Endothelial cell of umbilical vein (primary cell): ENCODE results near the gene HOXA10. TPM values are rescaled to one million over a fixed set of nuclear protein-coding genes. Genes with fewer than 3 reads are reported as not detected.
A peak's percentile ranks its signal among the peaks of the same experiment; 100 is the strongest.

ENCODE experiments used
- BruUV-seq: library from RNA; stranded (reverse); fragments of 400-500 nt; replicated peaks from 2 replicates; lab custom pipeline; 2021; lab: Mats Ljungman, UMichigan
- CTCF ChIA-PET: fragments of 300-600, 350-600 bp; sonication (Branson Sonifier 250); formaldehyde crosslinking; loops from one replicate; lab custom pipeline; 2021; ENCODE audit warnings: antibody characterized with exemption, inconsistent platforms; lab: Charles Lee
- POLR2A ChIA-PET: fragments of 300-600, 350-600 bp; sonication (Branson Sonifier 250); formaldehyde crosslinking; loops from one replicate; lab custom pipeline; 2021; ENCODE audit warnings: antibody characterized with exemption, inconsistent platforms; lab: Charles Lee
- DNase-seq: peaks from one replicate; pipeline ENCODE4 v3.0.0-alpha.2; 2011; ENCODE audit warnings: low read depth, low spot score
- FAIRE-seq: peaks from 2 replicates; lab custom pipeline; 2011; peaks lifted over from hg19 to GRCh38; lab: Jason Lieb, UNC
- H2AFZ ChIP-seq: 2 replicates; pipeline ENCODE4 v1.6.0; 2012; ENCODE audit warnings: low read depth, low read length, control low read depth, inconsistent platforms
- H3K27ac ChIP-seq: 2 replicates; pipeline ENCODE4 v1.5.1; 2011; ENCODE audit warnings: low read depth, mild to moderate bottlenecking, control low read depth, low read length, moderate library complexity; ENCODE audit not compliant: insufficient read depth
- H3K27me3 ChIP-seq, 2 experiments: 2 replicates each; pipeline versions ENCODE4 v1.6.0 to v1.6.1; 2011; ENCODE audit warnings: low read length in 2 of 2, mixed read lengths in 1 of 2; ENCODE audit not compliant: control insufficient read depth in 2 of 2, insufficient read depth in 2 of 2
- H3K36me3 ChIP-seq, 2 experiments: 2 replicates in 1 of 2; 3 replicates in 1 of 2; pipeline ENCODE4 v1.5.1; 2011; ENCODE audit warnings: low read length in 2 of 2, mild to moderate bottlenecking in 1 of 2, moderate library complexity in 1 of 2; ENCODE audit not compliant: control insufficient read depth in 2 of 2, insufficient read depth in 2 of 2; ENCODE audit errors: extremely low read depth in 1 of 2
- H3K4me1 ChIP-seq: 3 replicates; pipeline ENCODE4 v1.5.1; 2011; ENCODE audit warnings: mild to moderate bottlenecking, low read length; ENCODE audit not compliant: control insufficient read depth, insufficient read depth; ENCODE audit errors: extremely low read depth
- H3K4me2 ChIP-seq: 2 replicates; pipeline ENCODE4 v1.6.1; 2011; ENCODE audit warnings: low read length, control low read depth, mixed read lengths; ENCODE audit not compliant: insufficient read depth
- H3K4me3 ChIP-seq, 3 experiments: fragments of 200-600 bp in 1 of 3; sonication (generic), shearing (Covaris generic) in 1 of 3; replicated peaks in 1 of 3; 2 replicates each; pipeline ENCODE4 v1.5.1; 2011 to 2016; ENCODE audit warnings: control low read depth in 3 of 3, low read length in 3 of 3, mild to moderate bottlenecking in 2 of 3, inconsistent platforms in 1 of 3, low read depth in 1 of 3, moderate library complexity in 1 of 3; ENCODE audit not compliant: insufficient read depth in 1 of 3
- H3K79me2 ChIP-seq: 2 replicates; pipeline ENCODE4 v1.6.0; 2012; ENCODE audit warnings: low read length, inconsistent platforms; ENCODE audit not compliant: control insufficient read depth, insufficient read depth
- H3K9ac ChIP-seq: replicated peaks from 2 replicates; pipeline ENCODE3; 2011; ENCODE audit warnings: low read length, control low read depth; ENCODE audit not compliant: insufficient read depth; ENCODE audit errors: extremely low read depth
- H3K9me1 ChIP-seq: replicated peaks from 3 replicates; pipeline ENCODE4 v1.6.0; 2011; ENCODE audit warnings: mild to moderate bottlenecking, low read length; ENCODE audit not compliant: control insufficient read depth, insufficient read depth; ENCODE audit errors: extremely low read depth
- H3K9me3 ChIP-seq: replicated peaks from 2 replicates; pipeline ENCODE4 v1.5.1; 2012; ENCODE audit warnings: low read length, inconsistent platforms; ENCODE audit not compliant: control insufficient read depth, insufficient read depth
- H4K20me1 ChIP-seq: replicated peaks from 2 replicates; pipeline ENCODE3; 2011; ENCODE audit warnings: mild to moderate bottlenecking, low read length; ENCODE audit not compliant: control insufficient read depth, insufficient read depth; ENCODE audit errors: extremely low read depth
- CTCF ChIP-seq, 2 donors: IDR thresholded peaks; 1 replicate in 1 of 2; 2 replicates in 1 of 2; pipeline ENCODE4 v1.5.1; 2011; ENCODE audit warnings: low read length in 2 of 2, mild to moderate bottlenecking in 2 of 2, moderate library complexity in 2 of 2, control low read depth in 1 of 2, inconsistent platforms in 1 of 2, low read depth in 1 of 2; ENCODE audit not compliant: insufficient read depth in 1 of 2; ENCODE audit errors: extremely low read depth in 1 of 2
- EZH2 ChIP-seq: IDR thresholded peaks from 2 replicates; pipeline ENCODE4 v1.6.1; 2012; ENCODE audit warnings: borderline replicate concordance, low read depth, mild to moderate bottlenecking, moderate library complexity, low read length, inconsistent platforms; ENCODE audit not compliant: severe bottlenecking
- dilution Hi-C: fragments of 300-500 bp; cut with MboI; formaldehyde crosslinking; loops from one replicate; pipeline ENCODE4 v1.15.0; 2019; ENCODE audit warnings: low sequenced_read_pairs; ENCODE audit not compliant: extremely low pct_ligation_motif_present
- intact Hi-C: fragments of 100-400 bp; cut with micrococcal nuclease; formaldehyde crosslinking; loops from one replicate; pipeline ENCODE4 v1.10.0; 2022
- polyA plus RNA-seq, 4 experiments: library from polyadenylated mRNA; depleted of rRNA in 3 of 4; stranded (reverse) in 3 of 4; unstranded in 1 of 4; fragments of >200 nt; gene quantifications; 2 replicates each; pipeline versions ENCODE4 v1.2.1 to v1.2.3, GENCODE V29; 2011 to 2012; ENCODE audit warnings: missing spikeins in 1 of 4
- total RNA-seq: library from RNA; stranded (reverse); gene quantifications from 2 replicates; pipeline ENCODE4 v1.2.3, GENCODE V29; 2021

Gene HOXA10
- total and polyA plus RNA-seq, 2 donors (not counting 3 experiments of a cell fraction or from before 2014, with no cell fraction given) = 24.4 to 30.3 TPM

GRCh38 chr7:27182285-27182841 is 8.2 kb upstream of the HOXA10 start:
- peaks cover 89% of the 10 kb centered on the region for H3K79me2 ChIP-seq

More at GRCh38 chr7:27182285-27182841, 8.2 kb upstream of the HOXA10 start:
- peak in 1 of 2 donors; percentile 30 for TF ChIP-seq CTCF (IDR thresholded peaks at IDR 0.05; ENCODE audit: extremely low read depth in 1 of 2, insufficient read depth in 1 of 2, low read depth in 1 of 2, low read length in 2 of 2)
- TF ChIP-seq EZH2 = no peak
- FAIRE-seq (no peak), DNase-seq (no peak)
- Histone ChIP-seq H4K20me1 (no peaks in the 10 kb centered on the region), H3K4me1 (peaks cover 62% of the 10 kb centered on the region), H3K4me2 (peak overlapping the region; percentile 82), H2AFZ (no peak overlapping the region), H3K4me3 (peak overlapping the region; percentile 82 to 91 (median 84)), H3K36me3 (no peaks in the 10 kb centered on the region), H3K9me1 (no peaks in the 10 kb centered on the region), H3K27ac (no peak overlapping the region), H3K27me3 (no peaks in the 10 kb centered on the region), H3K9me3 (no peaks in the 10 kb centered on the region), H3K9ac (peak overlapping the region; percentile 88)
- intact Hi-C loops (no loop called here), dilution Hi-C loops (no loop called here)
- BruUV-seq = no TSS peak
- ChIA-PET POLR2A (no interaction called here), CTCF (interaction anchor here (0.7 to 6.0 kb wide), 7 partner anchors 9 to 592 kb away, joined by 3 to 49 read pairs (median 4); partner anchors contain the start of gene HOXA10)
